ENCODE data around the gene PIK3R5.
"Not testable (repeated sequence)": the region's sequence is repeated elsewhere in the genome, so short reads cannot be mapped to it uniquely, and the experiment has no call there.

PIK3R5 gene

GRCh38 chr17:8991514-8992285 is 26.2 kb upstream of the PIK3R5 start:
- H3K4me3 ChIP-seq (ENCODE audit: low read depth in 1 of 2, low read length in 2 of 2): no peak overlapping the region
- no peaks in the 10 kb centered on the region for H3K36me3 ChIP-seq (ENCODE audit: insufficient read depth, low read length)
- ATAC-seq (ENCODE audit: insufficient read depth, low read depth) (peak; percentile 90), DNase-seq (peak; percentile 79)
- H4K20me1 ChIP-seq (ENCODE audit: insufficient read depth, low read length): no peaks in the 10 kb centered on the region
- H2AFZ ChIP-seq (ENCODE audit: low read depth, low read length): peak overlapping the region; percentile 63
- peaks cover 9% of the 10 kb centered on the region for H3K4me1 ChIP-seq (ENCODE audit: insufficient read depth, low read length)
- TF ChIP-seq CTCF (IDR thresholded peaks at IDR 0.05; ENCODE audit: borderline replicate concordance, extremely low read depth, low read length, poor library complexity, severe bottlenecking): peak; percentile 88
- TF ChIP-seq EZH2 (IDR thresholded peaks at IDR 0.05; ENCODE audit: borderline replicate concordance, low read depth, low read length, severe bottlenecking): no peak
- no peak overlapping the region for H3K9ac ChIP-seq (ENCODE audit: low read depth, low read length)
- H3K9me3 ChIP-seq (ENCODE audit: insufficient read depth, low read length, severe bottlenecking): peaks cover 3% of the 10 kb centered on the region
- H3K79me2 ChIP-seq (ENCODE audit: insufficient read depth, low read length): no peaks in the 10 kb centered on the region
- H3K27ac ChIP-seq (ENCODE audit: low read length): 0 out of 2 replicates have a peak overlapping the region, but pooled peaks have one; percentile 44
- no peak overlapping the region for H3K4me2 ChIP-seq (ENCODE audit: insufficient read depth, low read length)
- H3K27me3 ChIP-seq (ENCODE audit: insufficient read depth, low read length, poor library complexity): no peaks in the 10 kb centered on the region

- not testable (repeated sequence) for H3K79me2 ChIP-seq (ENCODE audit: insufficient read depth, low read length); H3K36me3 ChIP-seq (ENCODE audit: insufficient read depth, low read length); H3K4me2 ChIP-seq (ENCODE audit: insufficient read depth, low read length); H2AFZ ChIP-seq (ENCODE audit: low read depth, low read length); H3K9ac ChIP-seq (ENCODE audit: low read depth, low read length); ATAC-seq (ENCODE audit: insufficient read depth, low read depth); H3K27ac ChIP-seq (ENCODE audit: low read length); H4K20me1 ChIP-seq (ENCODE audit: insufficient read depth, low read length); H3K4me3 ChIP-seq (ENCODE audit: low read depth in 1 of 2, low read length in 2 of 2); H3K27me3 ChIP-seq (ENCODE audit: insufficient read depth, low read length, poor library complexity); H3K9me3 ChIP-seq (ENCODE audit: insufficient read depth, low read length, severe bottlenecking); DNase-seq
- H3K4me1 ChIP-seq (ENCODE audit: insufficient read depth, low read length): peaks cover 21% of the 10 kb centered on the region
Measured at GRCh38 chr17:8988263-8988935, 22.9 kb upstream of the PIK3R5 start.

GRCh38 chr17:8986295-8986694 is 20.8 kb upstream of the PIK3R5 start:
- H2AFZ ChIP-seq (ENCODE audit: low read depth, low read length): no peak overlapping the region
- ATAC-seq (ENCODE audit: insufficient read depth, low read depth): no peak; the same call in 2 of the 3 replicates

More at GRCh38 chr17:8986295-8986694, 20.8 kb upstream of the PIK3R5 start:
- Histone ChIP-seq H3K9ac (ENCODE audit: low read depth, low read length) (no peak overlapping the region), H3K4me1 (ENCODE audit: insufficient read depth, low read length) (peaks cover 16% of the 10 kb centered on the region), H4K20me1 (ENCODE audit: insufficient read depth, low read length) (no peaks in the 10 kb centered on the region), H3K9me3 (ENCODE audit: insufficient read depth, low read length, severe bottlenecking) (peaks cover 5% of the 10 kb centered on the region), H3K4me2 (ENCODE audit: insufficient read depth, low read length) (no peak overlapping the region), H3K79me2 (ENCODE audit: insufficient read depth, low read length) (no peaks in the 10 kb centered on the region), H3K27ac (ENCODE audit: low read length) (no peak overlapping the region), H3K4me3 (ENCODE audit: low read depth in 1 of 2, low read length in 2 of 2) (no peak overlapping the region), H3K27me3 (ENCODE audit: insufficient read depth, low read length, poor library complexity) (no peaks in the 10 kb centered on the region), H3K36me3 (ENCODE audit: insufficient read depth, low read length) (no peaks in the 10 kb centered on the region)
- DNase-seq: no peak
- TF ChIP-seq EZH2 (IDR thresholded peaks at IDR 0.05; ENCODE audit: borderline replicate concordance, low read depth, low read length, severe bottlenecking) (no peak), CTCF (IDR thresholded peaks at IDR 0.05; ENCODE audit: borderline replicate concordance, extremely low read depth, low read length, poor library complexity, severe bottlenecking) (peak; percentile 46)

Measured in DND-41 (cell line).